Progenitor cell of endocrine pancreas (in vitro differentiated cells): ENCODE measurements around the gene SHROOM2. TPM values are rescaled to one million over a fixed set of nuclear protein-coding genes. Genes with fewer than 3 reads are reported as not detected.

Source experiments
- DNase-seq: peaks from one replicate; pipeline ENCODE4 v3.0.0; 2021; ENCODE audit warnings: low spot score; ENCODE audit not compliant: unreplicated experiment
- H3K27ac Mint-ChIP-seq: 2 replicates; pipeline ENCODE4 v1.8.0; 2021; ENCODE audit warnings: mild to moderate bottlenecking, moderate library complexity, mixed read lengths
- H3K27me3 Mint-ChIP-seq: 2 replicates; pipeline ENCODE4 v1.8.0; 2021; ENCODE audit warnings: mixed read lengths
- H3K36me3 Mint-ChIP-seq: 2 replicates; pipeline ENCODE4 v1.8.0; 2022; ENCODE audit warnings: mixed read lengths; ENCODE audit not compliant: insufficient read depth
- H3K4me1 Mint-ChIP-seq: 2 replicates; pipeline ENCODE4 v1.8.0; 2021; ENCODE audit warnings: low read depth, mixed read lengths
- H3K4me3 Mint-ChIP-seq: 2 replicates; pipeline ENCODE4 v1.8.0; 2021; ENCODE audit warnings: low read depth, mild to moderate bottlenecking, moderate library complexity, mixed read lengths
- H3K9me3 Mint-ChIP-seq: 2 replicates; pipeline ENCODE4 v1.8.0; 2021; ENCODE audit warnings: low read depth, mixed read lengths
- total RNA-seq: library from RNA; stranded (reverse); gene quantifications from 2 replicates; pipeline ENCODE4 v1.2.1, GENCODE V29; 2021
- TF ChIP-seq, protein P1 (sequence below): fragments of 200-600 bp; sonication (generic); IDR thresholded peaks from one replicate; pipeline ENCODE4 v1.5.0; 2021; ENCODE audit warnings: antibody characterized with exemption, mild to moderate bottlenecking; ENCODE audit not compliant: unreplicated experiment

SHROOM2 gene
- total RNA-seq, 1 donor from 2014 or later: 10.6 TPM

DNA sequence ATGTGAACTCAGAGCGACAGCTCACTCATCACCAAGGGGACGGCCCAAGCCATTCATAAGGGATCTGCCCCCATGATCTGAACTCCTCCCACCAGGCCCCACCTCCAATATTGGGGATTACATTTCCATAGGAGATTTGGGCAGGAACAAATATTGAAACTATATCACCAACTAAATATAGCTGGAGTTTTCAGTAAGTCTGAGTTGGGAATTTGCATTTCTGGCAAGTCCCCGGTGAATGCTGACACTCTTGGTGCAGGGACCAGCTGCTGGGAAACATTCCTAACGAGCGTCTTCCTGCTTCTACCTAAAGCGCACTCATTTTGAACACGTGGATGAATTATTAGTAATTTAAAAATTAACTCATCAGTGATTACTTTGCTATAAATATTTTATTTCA lies 194.2 kb downstream of the SHROOM2 start:
- Mint-ChIP-seq H3K36me3 (peaks cover 10% of the 10 kb centered on the region), H3K4me3 (no peak overlapping the region), H3K27me3 (no peaks in the 10 kb centered on the region), H3K4me1 (peaks cover 2% of the 10 kb centered on the region), H3K9me3 (peaks cover 29% of the 10 kb centered on the region), H3K27ac (no peak overlapping the region)
- no peak for DNase-seq
- TF ChIP-seq, protein P1, sequence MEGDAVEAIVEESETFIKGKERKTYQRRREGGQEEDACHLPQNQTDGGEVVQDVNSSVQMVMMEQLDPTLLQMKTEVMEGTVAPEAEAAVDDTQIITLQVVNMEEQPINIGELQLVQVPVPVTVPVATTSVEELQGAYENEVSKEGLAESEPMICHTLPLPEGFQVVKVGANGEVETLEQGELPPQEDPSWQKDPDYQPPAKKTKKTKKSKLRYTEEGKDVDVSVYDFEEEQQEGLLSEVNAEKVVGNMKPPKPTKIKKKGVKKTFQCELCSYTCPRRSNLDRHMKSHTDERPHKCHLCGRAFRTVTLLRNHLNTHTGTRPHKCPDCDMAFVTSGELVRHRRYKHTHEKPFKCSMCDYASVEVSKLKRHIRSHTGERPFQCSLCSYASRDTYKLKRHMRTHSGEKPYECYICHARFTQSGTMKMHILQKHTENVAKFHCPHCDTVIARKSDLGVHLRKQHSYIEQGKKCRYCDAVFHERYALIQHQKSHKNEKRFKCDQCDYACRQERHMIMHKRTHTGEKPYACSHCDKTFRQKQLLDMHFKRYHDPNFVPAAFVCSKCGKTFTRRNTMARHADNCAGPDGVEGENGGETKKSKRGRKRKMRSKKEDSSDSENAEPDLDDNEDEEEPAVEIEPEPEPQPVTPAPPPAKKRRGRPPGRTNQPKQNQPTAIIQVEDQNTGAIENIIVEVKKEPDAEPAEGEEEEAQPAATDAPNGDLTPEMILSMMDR: no peak

DNA sequence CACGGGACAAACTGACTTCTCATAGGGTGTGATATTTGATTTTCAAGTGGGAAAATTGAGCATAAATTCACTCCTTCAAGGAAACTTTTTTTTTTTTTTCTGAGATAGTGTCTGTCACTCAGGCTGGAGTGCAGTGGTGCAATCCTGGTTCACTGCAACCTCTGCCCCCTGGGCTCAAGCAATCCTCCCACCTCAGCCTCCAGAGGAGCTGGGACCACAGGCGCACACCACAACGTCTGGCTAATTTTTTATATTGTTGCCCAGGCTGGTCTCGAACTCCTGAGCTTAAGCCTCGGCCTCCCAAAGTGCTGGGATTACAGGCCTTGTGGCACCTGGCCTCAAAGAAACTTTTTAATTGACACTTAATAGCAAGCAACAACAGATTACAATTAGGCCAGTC lies 194.7 kb downstream of the SHROOM2 start:
- peak overlapping the region; percentile 82 for H3K27ac Mint-ChIP-seq
- no peaks in the 10 kb centered on the region for H3K27me3 Mint-ChIP-seq
- peaks cover 2% of the 10 kb centered on the region for H3K4me1 Mint-ChIP-seq
- peaks cover 27% of the 10 kb centered on the region for H3K9me3 Mint-ChIP-seq
- H3K36me3 Mint-ChIP-seq: peaks cover 10% of the 10 kb centered on the region
- TF ChIP-seq, protein P1: no peak
- no peak for DNase-seq
- H3K4me3 Mint-ChIP-seq: no peak overlapping the region

DNA sequence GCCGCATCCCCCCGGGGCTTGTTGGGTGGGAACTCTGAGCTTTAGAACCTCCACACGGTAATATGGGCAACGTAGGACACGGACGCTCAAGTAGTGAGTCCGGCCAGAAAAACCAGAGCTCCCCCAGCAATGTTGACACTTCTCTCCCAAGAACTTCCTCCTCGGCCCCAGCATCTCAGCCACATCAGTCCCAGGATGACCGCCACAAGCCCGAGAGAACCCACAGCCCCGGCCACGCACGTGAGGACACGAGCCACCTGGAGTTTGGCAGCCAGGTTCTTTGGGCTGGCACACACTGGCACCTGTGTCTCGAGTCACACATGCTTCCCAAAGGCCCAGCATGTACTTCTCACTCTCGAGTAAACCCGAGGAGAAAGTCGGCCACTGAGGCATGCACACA lies 197.2 kb downstream of the SHROOM2 start:
- Mint-ChIP-seq H3K36me3 (peaks cover 8% of the 10 kb centered on the region), H3K4me3 (no peak overlapping the region), H3K27ac (no peak overlapping the region), H3K27me3 (no peaks in the 10 kb centered on the region), H3K4me1 (peaks cover 2% of the 10 kb centered on the region), H3K9me3 (peaks cover 22% of the 10 kb centered on the region)
- DNase-seq: no peak
- TF ChIP-seq, protein P1: no peak

DNA sequence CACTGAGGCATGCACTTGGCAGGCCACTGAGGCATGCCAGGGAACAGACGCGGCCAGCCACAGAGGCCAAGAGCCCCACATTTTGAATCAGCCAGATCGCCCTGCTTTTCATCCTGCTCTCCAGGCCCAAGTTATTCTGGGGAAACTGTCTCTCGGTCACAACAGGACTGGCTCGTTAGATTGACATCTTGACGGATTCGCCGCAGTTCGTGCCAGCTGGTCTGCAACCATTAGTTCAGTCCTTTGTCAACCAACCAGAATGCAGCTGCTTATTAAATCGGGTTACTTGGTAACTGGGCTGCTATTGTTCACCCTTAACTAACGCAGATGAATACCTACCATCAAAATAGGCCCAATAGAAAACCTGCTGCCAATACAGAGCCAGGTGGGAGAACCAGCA lies 197.6 kb downstream of the SHROOM2 start:
- H3K27ac Mint-ChIP-seq: no peak overlapping the region
- DNase-seq: no peak
- H3K36me3 Mint-ChIP-seq: peaks cover 6% of the 10 kb centered on the region
- no peak overlapping the region for H3K4me3 Mint-ChIP-seq
- H3K9me3 Mint-ChIP-seq: peaks cover 18% of the 10 kb centered on the region
- TF ChIP-seq, protein P1: no peak
- no peaks in the 10 kb centered on the region for H3K27me3 Mint-ChIP-seq
- H3K4me1 Mint-ChIP-seq: peaks cover 2% of the 10 kb centered on the region

DNA sequence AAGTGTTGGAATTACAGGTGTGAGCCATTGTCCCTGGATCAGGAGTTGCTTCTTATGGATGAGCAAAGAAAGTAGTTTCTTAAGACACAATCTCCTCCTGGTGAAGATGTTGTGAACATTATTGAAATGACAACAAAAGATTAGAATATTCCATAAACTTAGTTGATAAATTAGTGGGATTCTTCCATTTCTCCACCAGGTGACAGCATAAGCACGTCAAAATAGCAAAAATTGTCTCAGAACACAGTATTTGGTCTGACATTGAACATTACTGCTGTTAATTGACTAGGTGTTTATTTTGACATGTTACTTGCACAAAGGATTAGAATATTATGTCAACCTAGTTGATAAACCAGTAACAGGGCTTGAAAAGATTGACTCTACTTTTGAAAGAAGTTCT lies 202.5 kb downstream of the SHROOM2 start:
- TF ChIP-seq, protein P1: peak; percentile 26
- H3K27ac Mint-ChIP-seq: no peak overlapping the region
- no peaks in the 10 kb centered on the region for H3K27me3 Mint-ChIP-seq
- peaks cover 9% of the 10 kb centered on the region for H3K9me3 Mint-ChIP-seq
- H3K4me3 Mint-ChIP-seq: no peak overlapping the region
- H3K36me3 Mint-ChIP-seq: peaks cover 3% of the 10 kb centered on the region
- H3K4me1 Mint-ChIP-seq: no peaks in the 10 kb centered on the region
- DNase-seq: no peak
